Measurements from ENCODE around the gene LIN28B. TPM values are rescaled to one million over a fixed set of nuclear protein-coding genes. Genes with fewer than 3 reads are reported as not detected.

Gene LIN28B
- total RNA-seq, 1 experiment from 2014 or later, result 21.6 TPM

DNA sequence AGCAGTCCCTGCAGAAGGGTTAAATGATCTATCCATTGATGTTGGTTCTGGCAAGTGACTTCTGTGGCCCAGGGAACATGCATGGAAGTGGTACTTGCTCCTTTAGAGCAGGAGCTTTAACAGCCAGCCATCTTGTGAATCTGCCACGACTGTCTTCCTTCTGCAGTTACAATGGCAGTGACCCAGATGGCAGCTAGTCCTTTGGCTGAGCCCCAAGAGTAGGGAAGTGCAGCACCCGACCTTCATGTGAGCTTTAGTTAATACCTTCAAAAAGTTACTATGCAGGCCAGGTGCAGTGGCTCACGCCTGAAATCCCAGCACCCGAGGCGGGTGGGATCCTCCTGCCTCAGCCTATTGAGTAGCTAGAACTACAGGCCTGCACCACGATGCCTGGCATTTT, 156.5 kb downstream of the LIN28B start:
- ChIA-PET CTCF (no interaction called here), POLR2A (ENCODE audit: low non-redundant PET) (no interaction called here)
- Histone ChIP-seq H3K36me3 (ENCODE audit: insufficient read depth, low read length, poor library complexity, severe bottlenecking) (no peaks in the 10 kb centered on the region), H3K4me1 (ENCODE audit: insufficient read depth, low read length, poor library complexity, severe bottlenecking) (no peaks in the 10 kb centered on the region), H3K4me3 (ENCODE audit: low read depth, low read length, poor library complexity, severe bottlenecking) (no peak overlapping the region), H3K27me3 (replicated peaks; ENCODE audit: insufficient read depth, low read depth, low read length, poor library complexity) (no peaks in the 10 kb centered on the region), H3K27ac (ENCODE audit: low read depth, low read length, poor library complexity, severe bottlenecking) (no peak overlapping the region), H3K9me3 (ENCODE audit: low read depth, low read length, poor library complexity, severe bottlenecking) (no peaks in the 10 kb centered on the region)
- no TSS peak for BruUV-seq (replicated peaks)
- intact Hi-C loops (cut with micrococcal nuclease; ENCODE audit: unreplicated experiment), result no loop called here
- TF ChIP-seq EZH2 (IDR thresholded peaks at IDR 0.05; ENCODE audit: borderline replicate concordance, low read depth, low read length, poor library complexity, severe bottlenecking), result no peak
- no peak for TF ChIP-seq CTCF (conservative IDR thresholded peaks at IDR 0.05; ENCODE audit: low read depth, low read length)
- no peak for DNase-seq (ENCODE audit: low spot score)

GRCh38 chr6:105116150-105116549, 159.2 kb downstream of the LIN28B start:
- CTCF ChIA-PET, result no interaction called here
- BruUV-seq (replicated peaks), result no TSS peak

DNA sequence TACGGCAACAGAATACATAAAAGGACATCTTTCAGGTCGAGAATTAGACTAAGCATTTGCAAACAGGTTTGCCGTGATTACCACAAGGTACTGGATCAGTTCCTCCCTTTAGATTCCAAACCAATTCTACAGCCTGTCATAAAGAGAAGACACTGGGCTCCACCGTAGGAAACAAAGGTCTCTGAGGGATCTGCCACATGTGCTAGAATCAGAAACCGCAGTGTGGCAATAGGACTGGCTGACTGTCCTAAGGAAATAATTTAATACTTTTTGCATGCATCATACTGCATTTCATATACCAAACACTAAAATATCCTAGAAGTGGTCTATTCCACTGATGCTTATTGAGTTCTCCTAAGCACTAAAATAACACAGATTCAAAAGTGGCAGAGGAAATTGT, 163.7 kb downstream of the LIN28B start:
- TF ChIP-seq EZH2 (IDR thresholded peaks at IDR 0.05; ENCODE audit: borderline replicate concordance, low read depth, low read length, poor library complexity, severe bottlenecking), result no peak
- no peak for TF ChIP-seq CTCF (conservative IDR thresholded peaks at IDR 0.05; ENCODE audit: low read depth, low read length)
- H3K27ac ChIP-seq (ENCODE audit: low read depth, low read length, poor library complexity, severe bottlenecking), result no peak overlapping the region
- H3K4me3 ChIP-seq (ENCODE audit: low read depth, low read length, poor library complexity, severe bottlenecking), result no peak overlapping the region
- POLR2A ChIA-PET (ENCODE audit: low non-redundant PET), result no interaction called here
- intact Hi-C loops (cut with micrococcal nuclease; ENCODE audit: unreplicated experiment), result no loop called here
- H3K9me3 ChIP-seq (ENCODE audit: low read depth, low read length, poor library complexity, severe bottlenecking), result no peaks in the 10 kb centered on the region
- H3K27me3 ChIP-seq (replicated peaks; ENCODE audit: insufficient read depth, low read depth, low read length, poor library complexity), result no peaks in the 10 kb centered on the region
- BruUV-seq (replicated peaks), result no TSS peak
- CTCF ChIA-PET, result no interaction called here
- H3K4me1 ChIP-seq (ENCODE audit: insufficient read depth, low read length, poor library complexity, severe bottlenecking), result no peaks in the 10 kb centered on the region
- H3K36me3 ChIP-seq (ENCODE audit: insufficient read depth, low read length, poor library complexity, severe bottlenecking), result no peaks in the 10 kb centered on the region
- no peak for DNase-seq (ENCODE audit: low spot score)

More at GRCh38 chr6:105116150-105116549, 159.2 kb downstream of the LIN28B start:
- TF ChIP-seq EZH2 (IDR thresholded peaks at IDR 0.05; ENCODE audit: borderline replicate concordance, low read depth, low read length, poor library complexity, severe bottlenecking), result no peak
- TF ChIP-seq CTCF (conservative IDR thresholded peaks at IDR 0.05; ENCODE audit: low read depth, low read length), result no peak
- POLR2A ChIA-PET (ENCODE audit: low non-redundant PET), result no interaction called here
- H3K36me3 ChIP-seq (ENCODE audit: insufficient read depth, low read length, poor library complexity, severe bottlenecking), result no peaks in the 10 kb centered on the region
- no peaks in the 10 kb centered on the region for H3K4me1 ChIP-seq (ENCODE audit: insufficient read depth, low read length, poor library complexity, severe bottlenecking)
- no peak overlapping the region for H3K27ac ChIP-seq (ENCODE audit: low read depth, low read length, poor library complexity, severe bottlenecking)
- H3K9me3 ChIP-seq (ENCODE audit: low read depth, low read length, poor library complexity, severe bottlenecking), result no peaks in the 10 kb centered on the region
- intact Hi-C loops (cut with micrococcal nuclease; ENCODE audit: unreplicated experiment), result no loop called here
- no peak overlapping the region for H3K4me3 ChIP-seq (ENCODE audit: low read depth, low read length, poor library complexity, severe bottlenecking)
- no peak for DNase-seq (ENCODE audit: low spot score)
- H3K27me3 ChIP-seq (replicated peaks; ENCODE audit: insufficient read depth, low read depth, low read length, poor library complexity), result no peaks in the 10 kb centered on the region
